ENCODE results near the gene ZBTB48. TPM values are rescaled to one million over a fixed set of nuclear protein-coding genes. Genes with fewer than 3 reads are reported as not detected.

The ZBTB48 gene
- total and polyA plus RNA-seq, 4 donors = 21.6 to 41.3 (median 34.3) TPM

DNA sequence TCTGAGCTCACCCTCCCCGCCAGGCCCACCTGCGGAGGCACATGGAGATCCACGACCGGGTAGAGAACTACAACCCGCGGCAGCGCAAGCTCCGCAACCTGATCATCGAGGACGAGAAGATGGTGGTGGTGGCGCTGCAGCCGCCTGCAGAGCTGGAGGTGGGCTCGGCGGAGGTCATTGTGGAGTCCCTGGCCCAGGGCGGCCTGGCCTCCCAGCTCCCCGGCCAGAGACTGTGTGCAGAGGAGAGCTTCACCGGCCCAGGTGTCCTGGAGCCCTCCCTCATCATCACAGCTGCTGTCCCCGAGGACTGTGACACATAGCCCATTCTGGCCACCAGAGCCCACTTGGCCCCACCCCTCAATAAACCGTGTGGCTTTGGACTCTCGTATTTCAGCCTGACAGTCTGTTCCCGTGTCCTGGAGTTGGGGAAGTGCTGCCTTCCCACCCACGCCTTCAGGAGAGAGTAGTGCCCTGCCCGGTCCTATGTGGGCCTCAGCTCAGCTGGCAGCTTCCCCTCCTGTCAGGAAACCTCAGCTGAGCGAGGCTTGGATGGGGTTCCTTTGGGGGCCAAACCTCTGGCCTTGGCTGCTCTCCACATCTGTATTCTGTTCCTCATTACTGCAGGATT, 9.2 kb downstream of the ZBTB48 start:
- H3K27ac ChIP-seq (ENCODE audit: low read depth in 1 of 2, low read length in 1 of 2) = no peak overlapping the region
- TF ChIP-seq, protein P1, sequence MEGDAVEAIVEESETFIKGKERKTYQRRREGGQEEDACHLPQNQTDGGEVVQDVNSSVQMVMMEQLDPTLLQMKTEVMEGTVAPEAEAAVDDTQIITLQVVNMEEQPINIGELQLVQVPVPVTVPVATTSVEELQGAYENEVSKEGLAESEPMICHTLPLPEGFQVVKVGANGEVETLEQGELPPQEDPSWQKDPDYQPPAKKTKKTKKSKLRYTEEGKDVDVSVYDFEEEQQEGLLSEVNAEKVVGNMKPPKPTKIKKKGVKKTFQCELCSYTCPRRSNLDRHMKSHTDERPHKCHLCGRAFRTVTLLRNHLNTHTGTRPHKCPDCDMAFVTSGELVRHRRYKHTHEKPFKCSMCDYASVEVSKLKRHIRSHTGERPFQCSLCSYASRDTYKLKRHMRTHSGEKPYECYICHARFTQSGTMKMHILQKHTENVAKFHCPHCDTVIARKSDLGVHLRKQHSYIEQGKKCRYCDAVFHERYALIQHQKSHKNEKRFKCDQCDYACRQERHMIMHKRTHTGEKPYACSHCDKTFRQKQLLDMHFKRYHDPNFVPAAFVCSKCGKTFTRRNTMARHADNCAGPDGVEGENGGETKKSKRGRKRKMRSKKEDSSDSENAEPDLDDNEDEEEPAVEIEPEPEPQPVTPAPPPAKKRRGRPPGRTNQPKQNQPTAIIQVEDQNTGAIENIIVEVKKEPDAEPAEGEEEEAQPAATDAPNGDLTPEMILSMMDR (IDR thresholded peaks at IDR 0.05; ENCODE audit: control extremely low read depth, extremely low read depth) = no peak
- no peak overlapping the region for H3K4me3 ChIP-seq
- H3K4me1 ChIP-seq (ENCODE audit: control insufficient read depth in 5 of 5, insufficient read depth in 5 of 5, low read length in 5 of 5) = peaks cover 0 to 5% (median 0%) of the 10 kb centered on the region in 5 donors
- H3K27me3 ChIP-seq (ENCODE audit: control insufficient read depth in 3 of 3, insufficient read depth in 3 of 3, low read length in 2 of 3) = no peaks in the 10 kb centered on the region
- WGBS, 2 donors = 68 to 83% methylated on average over 24 of the region's 24 CpGs
- H3K9me3 ChIP-seq (ENCODE audit: control insufficient read depth in 4 of 4, insufficient read depth in 3 of 4, low read length in 3 of 4) = no peaks in the 10 kb centered on the region
- H3K36me3 ChIP-seq (ENCODE audit: control insufficient read depth in 4 of 4, insufficient read depth in 4 of 4, low read length in 4 of 4) = peaks cover 0 to 52% (median 23%) of the 10 kb centered on the region in 4 donors
- ATAC-seq (ENCODE audit: insufficient read depth, low FRiP score) = no peak
- no peak for DNase-seq
- no peak overlapping the region for H3K9ac ChIP-seq (ENCODE audit: insufficient read depth in 1 of 2, low read length in 2 of 2)

DNA sequence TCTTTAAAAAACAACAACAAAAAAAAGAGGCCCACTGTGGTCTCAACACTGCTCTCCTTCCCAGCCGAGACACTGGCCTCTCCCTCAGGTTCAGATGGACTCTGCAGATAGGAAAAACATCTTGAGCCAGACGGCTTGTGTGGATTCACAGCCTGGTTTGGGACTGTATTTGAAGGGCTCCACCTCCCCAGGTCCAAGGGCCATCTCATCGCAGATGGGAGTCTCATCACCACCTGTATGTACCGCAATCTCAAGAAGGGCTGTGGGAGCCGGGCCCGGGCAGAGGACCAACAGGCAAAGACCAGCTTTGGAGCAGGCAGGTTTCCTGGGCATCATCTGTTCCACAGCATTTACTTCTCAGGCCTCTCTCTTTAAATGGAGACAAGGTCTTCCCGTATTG, 10.3 kb downstream of the ZBTB48 start:
- TF ChIP-seq, protein P1 (IDR thresholded peaks at IDR 0.05; ENCODE audit: control extremely low read depth, extremely low read depth) = no peak
- WGBS, 2 donors = 93 to 94% methylated on average over 7 of the region's 7 CpGs
- H3K4me3 ChIP-seq = no peak overlapping the region
- ATAC-seq (ENCODE audit: insufficient read depth, low FRiP score) (no peak), DNase-seq (no peak)
- H3K9me3 ChIP-seq (ENCODE audit: control insufficient read depth in 4 of 4, insufficient read depth in 3 of 4, low read length in 3 of 4) = no peaks in the 10 kb centered on the region
- peaks cover 0 to 56% (median 25%) of the 10 kb centered on the region in 4 donors for H3K36me3 ChIP-seq (ENCODE audit: control insufficient read depth in 4 of 4, insufficient read depth in 4 of 4, low read length in 4 of 4)
- H3K9ac ChIP-seq (ENCODE audit: insufficient read depth in 1 of 2, low read length in 2 of 2) = no peak overlapping the region
- peaks cover 0 to 5% (median 0%) of the 10 kb centered on the region in 5 donors for H3K4me1 ChIP-seq (ENCODE audit: control insufficient read depth in 5 of 5, insufficient read depth in 5 of 5, low read length in 5 of 5)
- H3K27ac ChIP-seq (ENCODE audit: low read depth in 1 of 2, low read length in 1 of 2) = no peak overlapping the region
- H3K27me3 ChIP-seq (ENCODE audit: control insufficient read depth in 3 of 3, insufficient read depth in 3 of 3, low read length in 2 of 3) = no peaks in the 10 kb centered on the region

DNA sequence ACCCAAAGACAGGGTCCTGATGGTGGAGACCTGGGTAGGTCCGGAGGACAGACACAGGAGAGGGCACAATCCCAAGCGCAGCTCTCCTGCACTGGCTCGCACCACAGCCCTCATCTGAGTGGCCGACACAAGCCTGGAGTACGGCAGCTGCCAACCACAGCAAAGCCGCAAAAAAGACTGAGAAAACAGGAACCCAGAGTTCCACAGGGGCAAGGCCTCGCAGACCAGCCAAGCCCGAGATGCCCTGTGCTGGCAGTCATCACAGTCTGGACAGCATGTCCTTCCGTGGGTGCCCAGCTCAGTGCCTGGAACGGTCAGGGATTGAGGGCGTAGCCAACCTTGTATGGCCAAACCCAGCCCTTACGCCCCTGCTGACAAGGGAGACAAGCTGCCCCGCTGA, 11.4 kb downstream of the ZBTB48 start:
- ATAC-seq (ENCODE audit: insufficient read depth, low FRiP score) (no peak), DNase-seq (no peak)
- no peak overlapping the region for H3K27ac ChIP-seq (ENCODE audit: low read depth in 1 of 2, low read length in 1 of 2)
- peaks cover 0 to 68% (median 30%) of the 10 kb centered on the region in 4 donors for H3K36me3 ChIP-seq (ENCODE audit: control insufficient read depth in 4 of 4, insufficient read depth in 4 of 4, low read length in 4 of 4)
- no peak overlapping the region for H3K4me3 ChIP-seq
- 29 to 71% methylated on average over 13 of the region's 13 CpGs for WGBS, 2 donors
- H3K4me1 ChIP-seq (ENCODE audit: control insufficient read depth in 5 of 5, insufficient read depth in 5 of 5, low read length in 5 of 5) = peaks cover 0 to 5% (median 0%) of the 10 kb centered on the region in 5 donors
- H3K9ac ChIP-seq (ENCODE audit: insufficient read depth in 1 of 2, low read length in 2 of 2) = no peak overlapping the region
- no peaks in the 10 kb centered on the region for H3K27me3 ChIP-seq (ENCODE audit: control insufficient read depth in 3 of 3, insufficient read depth in 3 of 3, low read length in 2 of 3)
- TF ChIP-seq, protein P1 (IDR thresholded peaks at IDR 0.05; ENCODE audit: control extremely low read depth, extremely low read depth) = no peak
- no peaks in the 10 kb centered on the region for H3K9me3 ChIP-seq (ENCODE audit: control insufficient read depth in 4 of 4, insufficient read depth in 3 of 4, low read length in 3 of 4)

DNA sequence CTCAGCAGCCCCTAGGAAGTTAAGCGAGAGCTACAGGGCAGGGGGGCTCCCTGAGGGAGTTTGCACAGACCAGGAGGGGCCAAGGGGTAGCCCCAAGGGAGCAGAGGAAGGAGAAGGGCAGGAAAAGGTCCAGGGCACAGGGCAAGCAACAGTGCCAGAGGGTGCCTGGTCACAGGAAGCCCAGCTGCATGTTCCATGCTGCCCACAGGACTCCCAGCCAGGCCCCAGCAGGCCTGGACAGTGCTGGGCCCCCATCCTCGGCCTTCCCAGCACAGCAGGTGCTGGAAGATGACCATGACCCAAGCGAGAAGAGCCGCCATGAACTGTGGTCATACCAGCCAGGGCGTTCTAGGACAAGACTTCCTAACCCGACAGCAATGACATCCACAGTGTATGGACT, 11.8 kb downstream of the ZBTB48 start:
- Histone ChIP-seq H3K9me3 (ENCODE audit: control insufficient read depth in 4 of 4, insufficient read depth in 3 of 4, low read length in 3 of 4) (no peaks in the 10 kb centered on the region), H3K36me3 (ENCODE audit: control insufficient read depth in 4 of 4, insufficient read depth in 4 of 4, low read length in 4 of 4) (peaks cover 0 to 71% (median 30%) of the 10 kb centered on the region in 4 donors), H3K9ac (ENCODE audit: insufficient read depth in 1 of 2, low read length in 2 of 2) (no peak overlapping the region), H3K4me1 (ENCODE audit: control insufficient read depth in 5 of 5, insufficient read depth in 5 of 5, low read length in 5 of 5) (peaks cover 0 to 5% (median 0%) of the 10 kb centered on the region in 5 donors), H3K4me3 (no peak overlapping the region), H3K27ac (ENCODE audit: low read depth in 1 of 2, low read length in 1 of 2) (no peak overlapping the region), H3K27me3 (ENCODE audit: control insufficient read depth in 3 of 3, insufficient read depth in 3 of 3, low read length in 2 of 3) (no peaks in the 10 kb centered on the region)
- DNase-seq (no peak), ATAC-seq (ENCODE audit: insufficient read depth, low FRiP score) (no peak)
- WGBS, 2 donors = 85 to 86% methylated on average over 6 of the region's 6 CpGs
- TF ChIP-seq, protein P1 (IDR thresholded peaks at IDR 0.05; ENCODE audit: control extremely low read depth, extremely low read depth) = no peak
